Breast epithelium (tissue), 4 donors: Measurements from ENCODE around the gene PKD1. TPM values are rescaled to one million over a fixed set of nuclear protein-coding genes. Genes with fewer than 3 reads are reported as not detected.

Experiments
- DNase-seq, 2 donors: peaks; one replicate each; pipeline ENCODE4 v3.0.0-alpha.2; 2019; ENCODE audit warnings: low spot score in 2 of 2
- H3K27ac ChIP-seq, 2 donors: fragments of 200-600 bp; sonication (generic) in 1 of 2; one replicate each; pipeline ENCODE4 v1.5.1; 2016 to 2019; ENCODE audit warnings: mild to moderate bottlenecking in 1 of 2
- H3K27me3 ChIP-seq, 2 donors: fragments of 200-600 bp; sonication (generic) in 1 of 2; one replicate each; pipeline versions ENCODE4 v1.5.1 to v1.6.0; 2017 to 2019; ENCODE audit warnings: control low read depth in 1 of 2, mild to moderate bottlenecking in 1 of 2
- H3K36me3 ChIP-seq: fragments of 200-600 bp; one replicate; pipeline ENCODE4 v1.5.1; 2019
- H3K4me1 ChIP-seq, 2 donors: fragments of 200-600 bp; sonication (generic); one replicate each; pipeline ENCODE4 v1.5.1; 2016 to 2019; ENCODE audit warnings: control low read depth in 1 of 2
- H3K4me3 ChIP-seq, 3 donors: fragments of 200-600 bp; sonication (generic); 1 replicate in 2 of 3; 2 replicates in 1 of 3; pipeline ENCODE4 v1.5.1; 2016 to 2019; ENCODE audit warnings: mild to moderate bottlenecking in 3 of 3, moderate library complexity in 2 of 3
- H3K9me3 ChIP-seq, 2 donors: fragments of 200-600 bp; sonication (generic) in 1 of 2; one replicate each; pipeline ENCODE4 v1.5.1; 2016 to 2019; ENCODE audit warnings: control low read depth in 1 of 2
- POLR2A ChIP-seq: fragments of 450-650 bp; IDR thresholded peaks from one replicate; pipeline ENCODE4 v1.6.1; 2016; ENCODE audit warnings: antibody characterized with exemption, mild to moderate bottlenecking, moderate library complexity
- POLR2AphosphoS5 ChIP-seq, 3 donors: sonication (generic); formaldehyde crosslinking; IDR thresholded peaks; one replicate each; pipeline ENCODE4 v1.6.1; 2017; ENCODE audit warnings: antibody characterized with exemption in 3 of 3
- intact Hi-C: fragments of 100-400 bp; cut with DNase I; formaldehyde crosslinking; loops from one replicate; pipeline ENCODE4 v1.15.1; 2023; ENCODE audit warnings: low total_unique reads
- total RNA-seq, 3 donors: library from RNA; depleted of rRNA; stranded (reverse); fragments of >200 nt; gene quantifications; one replicate each; pipeline ENCODE4 v1.1.0, GENCODE V29; 2016
- TF ChIP-seq, protein P1 (sequence below), 3 donors: fragments of 450-650 bp; IDR thresholded peaks; one replicate each; pipeline ENCODE4 v1.5.1; 2016 to 2017; ENCODE audit warnings: antibody characterized with exemption in 3 of 3, mild to moderate bottlenecking in 3 of 3, moderate library complexity in 3 of 3

PKD1 gene
- total RNA-seq, 3 donors from 2014 or later: 74.2 to 110 (median 107) TPM

GRCh38 chr16:2056077-2056476 is 79.6 kb downstream of the PKD1 start:
- no peak for DNase-seq
- Histone ChIP-seq H3K4me1 (no peaks in the 10 kb centered on the region), H3K4me3 (no peak overlapping the region), H3K36me3 (no peaks in the 10 kb centered on the region), H3K27ac (no peak overlapping the region), H3K9me3 (no peaks in the 10 kb centered on the region), H3K27me3 (no peaks in the 10 kb centered on the region)
- TF ChIP-seq POLR2AphosphoS5 (IDR thresholded peaks at IDR 0.05) (no peak), POLR2A (no peak)
- TF ChIP-seq, protein P1, sequence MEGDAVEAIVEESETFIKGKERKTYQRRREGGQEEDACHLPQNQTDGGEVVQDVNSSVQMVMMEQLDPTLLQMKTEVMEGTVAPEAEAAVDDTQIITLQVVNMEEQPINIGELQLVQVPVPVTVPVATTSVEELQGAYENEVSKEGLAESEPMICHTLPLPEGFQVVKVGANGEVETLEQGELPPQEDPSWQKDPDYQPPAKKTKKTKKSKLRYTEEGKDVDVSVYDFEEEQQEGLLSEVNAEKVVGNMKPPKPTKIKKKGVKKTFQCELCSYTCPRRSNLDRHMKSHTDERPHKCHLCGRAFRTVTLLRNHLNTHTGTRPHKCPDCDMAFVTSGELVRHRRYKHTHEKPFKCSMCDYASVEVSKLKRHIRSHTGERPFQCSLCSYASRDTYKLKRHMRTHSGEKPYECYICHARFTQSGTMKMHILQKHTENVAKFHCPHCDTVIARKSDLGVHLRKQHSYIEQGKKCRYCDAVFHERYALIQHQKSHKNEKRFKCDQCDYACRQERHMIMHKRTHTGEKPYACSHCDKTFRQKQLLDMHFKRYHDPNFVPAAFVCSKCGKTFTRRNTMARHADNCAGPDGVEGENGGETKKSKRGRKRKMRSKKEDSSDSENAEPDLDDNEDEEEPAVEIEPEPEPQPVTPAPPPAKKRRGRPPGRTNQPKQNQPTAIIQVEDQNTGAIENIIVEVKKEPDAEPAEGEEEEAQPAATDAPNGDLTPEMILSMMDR (IDR thresholded peaks at IDR 0.05): no peak
- intact Hi-C loops: no loop called here

DNA sequence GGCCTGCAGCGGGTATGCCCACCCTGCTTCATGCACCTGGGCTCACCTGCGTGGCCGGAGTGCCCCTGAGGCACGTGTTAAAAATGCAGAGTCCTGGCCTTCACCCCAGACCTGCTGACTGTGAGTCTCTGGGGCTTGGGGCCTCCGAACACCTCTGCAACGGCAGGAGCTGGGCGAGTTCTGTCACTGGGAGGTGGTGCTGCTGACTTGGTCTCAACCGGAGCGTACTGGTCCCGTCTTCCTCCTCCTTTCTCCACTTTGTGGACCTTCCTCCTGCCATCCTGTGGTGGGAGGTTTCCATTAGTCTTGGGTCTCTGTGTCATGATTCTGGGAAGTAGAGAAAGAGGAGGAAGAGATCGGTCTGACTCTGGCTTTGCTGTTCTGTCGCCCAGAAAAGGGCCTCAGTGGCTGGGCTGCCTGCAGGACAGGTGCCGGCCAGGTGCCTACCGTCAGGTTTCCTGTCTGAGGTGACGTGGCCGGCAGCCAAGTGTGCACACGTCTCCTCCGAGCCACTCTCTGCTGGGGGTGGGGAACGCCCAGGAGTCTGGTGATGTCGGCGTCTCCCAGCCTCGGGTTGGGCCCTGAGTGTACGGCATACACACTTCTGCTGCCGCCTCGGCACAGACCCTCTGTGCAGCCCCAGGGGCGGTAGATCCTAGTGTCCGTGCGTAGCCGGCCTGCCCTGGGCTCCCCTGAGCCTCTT is 81.0 kb downstream of the PKD1 start:
- no peak overlapping the region for H3K4me3 ChIP-seq
- H3K4me1 ChIP-seq: no peaks in the 10 kb centered on the region
- intact Hi-C loops: no loop called here
- TF ChIP-seq POLR2AphosphoS5 (IDR thresholded peaks at IDR 0.05): no peak
- no peaks in the 10 kb centered on the region for H3K27me3 ChIP-seq
- H3K36me3 ChIP-seq: no peaks in the 10 kb centered on the region
- DNase-seq: no peak
- H3K27ac ChIP-seq: peak overlapping the region in 1 of 2 donors; percentile 10
- H3K9me3 ChIP-seq: no peaks in the 10 kb centered on the region

GRCh38 chr16:2053897-2054296 is 81.8 kb downstream of the PKD1 start:
- Histone ChIP-seq H3K4me3 (no peak overlapping the region), H3K4me1 (peaks cover 0 to 2% of the 10 kb centered on the region in 2 donors), H3K36me3 (no peaks in the 10 kb centered on the region), H3K9me3 (no peaks in the 10 kb centered on the region), H3K27ac (no peak overlapping the region), H3K27me3 (no peaks in the 10 kb centered on the region)
- no peak for DNase-seq
- TF ChIP-seq POLR2A (no peak), POLR2AphosphoS5 (IDR thresholded peaks at IDR 0.05) (no peak)
- TF ChIP-seq, protein P1 (IDR thresholded peaks at IDR 0.05): no peak
- intact Hi-C loops: no loop called here

GRCh38 chr16:2053211-2053610 is 82.5 kb downstream of the PKD1 start:
- TF ChIP-seq POLR2A (no peak), POLR2AphosphoS5 (IDR thresholded peaks at IDR 0.05) (no peak)
- TF ChIP-seq, protein P1 (IDR thresholded peaks at IDR 0.05): no peak
- no peak for DNase-seq
- Histone ChIP-seq H3K27ac (no peak overlapping the region), H3K9me3 (no peaks in the 10 kb centered on the region), H3K4me1 (peaks cover 3 to 7% of the 10 kb centered on the region in 2 donors), H3K27me3 (no peaks in the 10 kb centered on the region), H3K4me3 (no peak overlapping the region), H3K36me3 (no peaks in the 10 kb centered on the region)
- intact Hi-C loops: no loop called here

- DNase-seq: no peak
- Histone ChIP-seq H3K27me3 (no peaks in the 10 kb centered on the region), H3K27ac (peak overlapping the region; percentile 72 to 88), H3K4me1 (peaks cover 13% of the 10 kb centered on the region in 2 donors), H3K36me3 (no peaks in the 10 kb centered on the region), H3K9me3 (no peaks in the 10 kb centered on the region), H3K4me3 (peak overlapping the region; percentile 90 to 99 (median 93))
- TF ChIP-seq, protein P1 (IDR thresholded peaks at IDR 0.05): no peak
- TF ChIP-seq POLR2AphosphoS5 (IDR thresholded peaks at IDR 0.05) (no peak), POLR2A (no peak)
- intact Hi-C loops: no loop called here
Observed at GRCh38 chr16:2048116-2048543, 87.6 kb downstream of the PKD1 start.
